ENCODE results near the gene CDK5RAP2. TPM values are rescaled to one million over a fixed set of nuclear protein-coding genes. Genes with fewer than 3 reads are reported as not detected.

CDK5RAP2 gene
- total RNA-seq, 4 donors from 2014 or later = 28.9 to 62.3 (median 40.0) TPM

DNA sequence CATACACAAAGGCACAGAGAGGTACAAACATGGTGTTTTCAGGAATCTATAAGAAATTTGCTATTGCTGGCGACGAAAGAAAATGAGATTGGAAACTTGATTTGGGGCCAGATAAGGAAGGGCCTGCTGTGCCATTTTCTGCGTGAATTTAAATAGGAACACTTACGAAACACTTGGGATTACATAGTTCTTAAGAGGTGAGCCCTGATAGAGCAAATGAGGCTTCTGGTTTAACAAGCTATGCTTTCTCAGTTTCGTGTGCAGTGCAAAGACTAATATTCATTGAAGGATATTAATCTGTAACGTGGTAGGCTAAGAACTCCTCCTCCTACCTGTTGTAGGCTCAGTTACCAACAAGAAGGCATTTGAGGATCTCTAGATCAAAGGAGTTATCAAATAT is 93.1 kb downstream of the CDK5RAP2 start:
- H3K27me3 ChIP-seq = no peaks in the 10 kb centered on the region
- intact Hi-C loops (cut with DNase I; ENCODE audit: low total_unique reads) = no loop called here
- DNase-seq = no peak
- H3K4me1 ChIP-seq = no peaks in the 10 kb centered on the region
- H3K27ac ChIP-seq = no peak overlapping the region
- no peaks in the 10 kb centered on the region for H3K36me3 ChIP-seq
- H3K4me3 ChIP-seq = no peak overlapping the region
- H3K9me3 ChIP-seq = no peaks in the 10 kb centered on the region
- TF ChIP-seq POLR2A (IDR thresholded peaks at IDR 0.05) = no peak
- TF ChIP-seq, protein P1, sequence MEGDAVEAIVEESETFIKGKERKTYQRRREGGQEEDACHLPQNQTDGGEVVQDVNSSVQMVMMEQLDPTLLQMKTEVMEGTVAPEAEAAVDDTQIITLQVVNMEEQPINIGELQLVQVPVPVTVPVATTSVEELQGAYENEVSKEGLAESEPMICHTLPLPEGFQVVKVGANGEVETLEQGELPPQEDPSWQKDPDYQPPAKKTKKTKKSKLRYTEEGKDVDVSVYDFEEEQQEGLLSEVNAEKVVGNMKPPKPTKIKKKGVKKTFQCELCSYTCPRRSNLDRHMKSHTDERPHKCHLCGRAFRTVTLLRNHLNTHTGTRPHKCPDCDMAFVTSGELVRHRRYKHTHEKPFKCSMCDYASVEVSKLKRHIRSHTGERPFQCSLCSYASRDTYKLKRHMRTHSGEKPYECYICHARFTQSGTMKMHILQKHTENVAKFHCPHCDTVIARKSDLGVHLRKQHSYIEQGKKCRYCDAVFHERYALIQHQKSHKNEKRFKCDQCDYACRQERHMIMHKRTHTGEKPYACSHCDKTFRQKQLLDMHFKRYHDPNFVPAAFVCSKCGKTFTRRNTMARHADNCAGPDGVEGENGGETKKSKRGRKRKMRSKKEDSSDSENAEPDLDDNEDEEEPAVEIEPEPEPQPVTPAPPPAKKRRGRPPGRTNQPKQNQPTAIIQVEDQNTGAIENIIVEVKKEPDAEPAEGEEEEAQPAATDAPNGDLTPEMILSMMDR (IDR thresholded peaks at IDR 0.05) = no peak

DNA sequence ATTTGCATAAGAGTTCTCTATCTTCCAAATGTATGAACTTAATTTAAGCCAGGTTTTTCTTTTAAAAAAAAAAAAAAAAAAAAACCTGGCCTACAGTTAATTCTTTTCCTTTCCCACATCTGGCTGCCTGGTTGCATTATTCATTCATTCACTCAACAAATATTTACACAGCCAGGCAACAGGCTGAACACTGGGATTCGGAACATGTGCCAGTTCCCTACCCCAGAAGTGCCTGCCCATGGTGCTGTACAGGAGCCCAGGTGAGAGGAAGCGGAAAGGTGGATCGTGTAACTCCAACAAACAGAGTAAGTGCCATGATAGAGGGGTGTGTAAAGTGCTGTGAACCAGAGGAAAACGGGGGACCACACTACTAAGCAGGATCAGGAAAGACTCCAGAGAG is 93.6 kb downstream of the CDK5RAP2 start:
- Histone ChIP-seq H3K4me1 (no peaks in the 10 kb centered on the region), H3K4me3 (no peak overlapping the region), H3K9me3 (no peaks in the 10 kb centered on the region), H3K27me3 (no peaks in the 10 kb centered on the region), H3K36me3 (no peaks in the 10 kb centered on the region), H3K27ac (no peak overlapping the region)
- no peak for DNase-seq
- intact Hi-C loops (cut with DNase I; ENCODE audit: low total_unique reads) = no loop called here
- TF ChIP-seq POLR2A (IDR thresholded peaks at IDR 0.05) = no peak
- TF ChIP-seq, protein P1 (IDR thresholded peaks at IDR 0.05) = no peak

DNA sequence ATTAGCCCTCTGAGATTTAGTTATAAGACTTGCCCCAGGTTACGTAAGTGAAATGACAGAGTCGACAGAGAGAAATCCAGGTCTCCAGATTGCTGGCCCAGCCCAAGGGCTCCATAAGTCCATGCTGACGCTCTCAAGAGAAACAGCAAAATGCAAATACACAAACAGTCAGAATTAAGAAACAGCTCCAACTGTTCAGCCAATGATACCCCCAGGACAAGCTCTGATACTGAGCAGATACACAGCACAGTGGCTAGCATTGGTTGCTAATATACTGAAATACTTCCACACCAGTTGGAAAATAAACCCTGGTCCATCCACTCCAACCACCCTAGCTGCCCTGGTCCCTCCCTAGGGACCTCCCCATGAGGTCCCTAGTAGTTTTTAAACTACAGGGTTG is 94.2 kb downstream of the CDK5RAP2 start:
- Histone ChIP-seq H3K27me3 (no peaks in the 10 kb centered on the region), H3K9me3 (no peaks in the 10 kb centered on the region), H3K4me1 (no peaks in the 10 kb centered on the region), H3K27ac (no peak overlapping the region), H3K36me3 (no peaks in the 10 kb centered on the region), H3K4me3 (no peak overlapping the region)
- TF ChIP-seq, protein P1 (IDR thresholded peaks at IDR 0.05) = no peak
- no peak for TF ChIP-seq POLR2A (IDR thresholded peaks at IDR 0.05)
- intact Hi-C loops (cut with DNase I; ENCODE audit: low total_unique reads) = no loop called here
- no peak for DNase-seq

DNA sequence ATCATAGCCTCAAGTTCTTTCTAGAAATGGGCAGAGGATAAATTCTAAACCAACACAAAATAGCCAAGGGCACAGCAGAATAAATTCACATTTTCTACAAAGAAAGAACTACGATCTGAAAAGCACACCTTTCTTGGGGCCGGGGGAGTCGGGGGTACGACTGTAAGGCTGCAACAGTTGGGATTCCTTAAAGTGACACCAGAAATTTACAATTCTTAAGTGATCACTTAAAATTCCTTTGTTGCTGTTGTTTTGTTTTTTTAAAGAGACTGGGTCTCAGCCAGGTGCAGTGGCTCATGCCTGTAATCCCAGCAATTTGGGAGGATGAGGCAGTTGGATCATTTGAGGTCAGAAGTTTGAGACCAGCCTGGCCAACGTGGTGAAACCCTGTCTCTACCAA is 95.8 kb downstream of the CDK5RAP2 start:
- H3K4me1 ChIP-seq = no peaks in the 10 kb centered on the region
- H3K36me3 ChIP-seq = no peaks in the 10 kb centered on the region
- no peak overlapping the region for H3K27ac ChIP-seq
- no peaks in the 10 kb centered on the region for H3K9me3 ChIP-seq
- TF ChIP-seq, protein P1 (IDR thresholded peaks at IDR 0.05) = no peak
- no peak for TF ChIP-seq POLR2A (IDR thresholded peaks at IDR 0.05)
- no peak for DNase-seq
- H3K4me3 ChIP-seq = no peak overlapping the region
- no peaks in the 10 kb centered on the region for H3K27me3 ChIP-seq
- intact Hi-C loops (cut with DNase I; ENCODE audit: low total_unique reads) = no loop called here

DNA sequence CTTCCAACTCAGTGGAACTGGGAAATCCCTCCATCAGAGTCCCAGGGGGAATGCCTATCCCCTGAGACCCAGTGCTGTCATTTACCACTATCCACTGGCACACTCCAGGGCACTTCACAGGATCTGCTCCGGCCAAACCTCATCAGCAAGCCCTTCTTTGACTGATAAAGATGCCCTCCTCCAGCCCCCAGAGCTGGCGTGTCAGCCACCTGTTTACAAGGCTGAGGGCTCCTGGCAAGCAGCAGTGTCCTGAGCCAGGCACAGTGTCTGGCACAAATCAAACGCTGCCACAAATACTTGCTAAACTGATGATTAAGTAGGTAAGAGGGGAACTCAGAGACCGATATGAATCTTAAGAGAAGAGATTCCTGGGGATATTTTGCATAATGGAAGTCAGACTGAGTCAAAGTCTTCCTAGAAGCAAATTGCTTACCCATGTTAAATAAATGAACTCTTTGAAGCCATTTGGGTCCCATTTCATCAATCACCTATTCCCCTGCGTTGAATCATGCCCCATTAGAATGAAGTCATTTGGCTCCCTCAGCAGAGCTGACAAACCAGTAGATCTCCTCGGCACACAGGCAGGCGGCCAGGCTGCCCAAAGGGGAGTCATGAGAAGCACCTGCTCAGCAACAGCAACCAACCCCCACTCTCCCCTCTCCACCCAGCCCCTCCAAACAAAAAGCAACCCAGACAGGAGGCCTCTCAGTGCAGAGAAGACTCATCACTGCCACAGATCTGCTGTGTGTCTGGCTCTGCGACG is 97.4 kb downstream of the CDK5RAP2 start:
- intact Hi-C loops (cut with DNase I; ENCODE audit: low total_unique reads) = no loop called here
- H3K27ac ChIP-seq = no peak overlapping the region
- H3K27me3 ChIP-seq = no peaks in the 10 kb centered on the region
- no peak for TF ChIP-seq POLR2A (IDR thresholded peaks at IDR 0.05)
- TF ChIP-seq, protein P1 (IDR thresholded peaks at IDR 0.05) = no peak
- DNase-seq = no peak
- H3K9me3 ChIP-seq = no peaks in the 10 kb centered on the region
- H3K4me3 ChIP-seq = no peak overlapping the region
- peaks cover 0 to 3% of the 10 kb centered on the region in 2 donors for H3K4me1 ChIP-seq
- H3K36me3 ChIP-seq = no peaks in the 10 kb centered on the region
